ENCODE data around the gene KIF3C.
"Not testable (repeated sequence)": the region's sequence is repeated elsewhere in the genome, so short reads cannot be mapped to it uniquely, and the experiment has no call there.

Gene KIF3C

GRCh38 chr2:25982273-25982967 lies at the start of gene KIF3C:
TSS of gene KIF3C (minus strand) at chr2:25982497. CDS start at chr2:25981917, 580 bp downstream.
- DNase-seq (ENCODE audit: low spot score), result no peak

- not testable (repeated sequence) for DNase-seq (ENCODE audit: low spot score)
Measured at GRCh38 chr2:26028083-26028482, 45.8 kb upstream of the KIF3C start.

- DNase-seq (ENCODE audit: low spot score), result no peak
Measured at GRCh38 chr2:26025509-26025908, 43.2 kb upstream of the KIF3C start.

- no peak for DNase-seq (ENCODE audit: low spot score)
Measured at GRCh38 chr2:26024260-26024659, 42.0 kb upstream of the KIF3C start.

- no peak for DNase-seq (ENCODE audit: low spot score)
Measured at GRCh38 chr2:26020231-26020640, 37.9 kb upstream of the KIF3C start.

- peak; percentile 61 for DNase-seq (ENCODE audit: low spot score)
Measured at GRCh38 chr2:26018184-26019055, 36.1 kb upstream of the KIF3C start.

- DNase-seq (ENCODE audit: low spot score), result no peak
Measured at GRCh38 chr2:26017464-26018183, 35.3 kb upstream of the KIF3C start.

GRCh38 chr2:26016706-26017045 lies 34.4 kb upstream of the KIF3C start:
- DNase-seq (ENCODE audit: low spot score), result not testable (repeated sequence)

- no peak for DNase-seq (ENCODE audit: low spot score)
Measured at GRCh38 chr2:26016012-26016705, 33.9 kb upstream of the KIF3C start.

GRCh38 chr2:26013668-26014067 lies 31.4 kb upstream of the KIF3C start:
- no peak for DNase-seq (ENCODE audit: low spot score)

GRCh38 chr2:26011990-26012856 lies 29.9 kb upstream of the KIF3C start:
- DNase-seq (ENCODE audit: low spot score), result no peak

GRCh38 chr2:26011609-26011989 lies 29.3 kb upstream of the KIF3C start:
- DNase-seq (ENCODE audit: low spot score), result no peak

GRCh38 chr2:26010943-26011342 lies 28.6 kb upstream of the KIF3C start:
- DNase-seq (ENCODE audit: low spot score), result no peak

GRCh38 chr2:26009567-26009963 lies 27.3 kb upstream of the KIF3C start:
- DNase-seq (ENCODE audit: low spot score), result no peak

- no peak for DNase-seq (ENCODE audit: low spot score)
Measured at GRCh38 chr2:26008851-26009566, 26.7 kb upstream of the KIF3C start.

GRCh38 chr2:26008095-26008494 lies 25.8 kb upstream of the KIF3C start:
- DNase-seq (ENCODE audit: low spot score), result no peak

GRCh38 chr2:26002632-26003310 lies 20.5 kb upstream of the KIF3C start:
- DNase-seq (ENCODE audit: low spot score), result no peak

GRCh38 chr2:26001743-26002351 lies 19.6 kb upstream of the KIF3C start:
- no peak for DNase-seq (ENCODE audit: low spot score)

- no peak for DNase-seq (ENCODE audit: low spot score)
Measured at GRCh38 chr2:26000561-26001082, 18.3 kb upstream of the KIF3C start.

All from kidney capillary endothelial cell (primary cell).